GM21717 (cell line): Measurements from ENCODE around the gene C1orf21.

Source experiments
- ATAC-seq: cut with Tn5 transposase; IDR thresholded peaks from one replicate; pipeline ENCODE4 v1.9.1; 2021; ENCODE audit warnings: mild to moderate bottlenecking, moderate library complexity; ENCODE audit not compliant: unreplicated experiment

The C1orf21 gene

DNA sequence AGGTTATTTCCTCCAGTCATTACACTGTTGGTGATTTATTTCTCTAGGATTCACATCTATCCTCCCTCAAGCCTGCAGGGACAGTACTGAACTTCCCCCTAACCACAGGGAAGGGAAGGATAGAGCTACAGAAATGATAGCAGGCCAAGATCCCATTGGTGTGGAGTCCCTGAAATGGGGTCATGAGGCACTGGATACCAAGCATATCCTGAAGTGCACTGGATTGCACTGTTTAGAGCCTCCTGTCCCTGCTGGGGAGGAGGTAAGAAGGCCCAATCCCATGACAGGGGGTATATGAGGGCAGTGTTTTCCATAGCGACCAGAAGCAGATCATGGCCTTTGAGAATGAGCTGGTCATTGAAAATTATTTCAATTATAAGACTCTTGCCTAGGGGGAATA lies 56.8 kb downstream of the C1orf21 start:
- ATAC-seq: no peak

- no peak for ATAC-seq
Measured at GRCh38 chr1:184445997-184446396, 59.2 kb downstream of the C1orf21 start.

- no peak for ATAC-seq
Measured at GRCh38 chr1:184447651-184448185, 60.9 kb downstream of the C1orf21 start.

GRCh38 chr1:184449916-184450315 lies 63.1 kb downstream of the C1orf21 start:
- no peak for ATAC-seq

DNA sequence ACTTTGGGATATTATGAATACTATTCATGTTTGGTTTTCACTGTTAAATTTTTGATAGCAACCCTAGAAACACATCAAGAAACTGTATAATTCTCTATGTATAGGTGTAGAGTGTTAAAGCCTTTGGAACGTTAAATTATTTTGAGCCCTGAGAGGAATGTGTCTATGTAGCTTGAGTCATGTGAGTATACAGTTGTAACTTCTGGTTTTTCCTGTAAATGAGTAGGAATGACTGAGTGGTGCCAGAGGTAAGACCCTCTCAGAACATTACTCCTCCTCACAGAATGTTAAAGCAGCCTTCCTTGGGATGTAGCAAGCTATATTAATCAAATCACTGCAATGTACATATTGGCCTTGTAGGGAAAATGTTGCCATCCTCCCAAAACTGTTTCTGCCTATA lies 69.0 kb downstream of the C1orf21 start:
- ATAC-seq: no peak

DNA sequence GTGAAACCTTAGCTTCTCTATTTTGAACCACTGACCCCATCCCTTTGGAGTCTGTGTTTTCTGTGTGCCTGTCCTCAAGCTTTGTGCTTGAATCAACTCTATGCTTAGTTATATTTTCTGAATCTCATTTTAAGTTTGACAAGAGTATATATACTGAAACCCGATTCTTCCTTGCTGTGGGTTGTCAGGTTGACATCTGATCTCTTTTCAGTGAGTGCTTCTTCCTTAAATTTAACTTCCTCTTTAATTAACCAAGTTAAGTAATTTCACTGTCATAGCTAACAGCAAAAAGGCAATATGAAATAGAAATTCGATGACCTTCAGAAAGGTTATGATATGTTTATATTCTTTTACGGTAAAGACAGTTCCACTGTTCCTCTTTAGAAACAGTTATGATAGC lies 69.4 kb downstream of the C1orf21 start:
- no peak for ATAC-seq

DNA sequence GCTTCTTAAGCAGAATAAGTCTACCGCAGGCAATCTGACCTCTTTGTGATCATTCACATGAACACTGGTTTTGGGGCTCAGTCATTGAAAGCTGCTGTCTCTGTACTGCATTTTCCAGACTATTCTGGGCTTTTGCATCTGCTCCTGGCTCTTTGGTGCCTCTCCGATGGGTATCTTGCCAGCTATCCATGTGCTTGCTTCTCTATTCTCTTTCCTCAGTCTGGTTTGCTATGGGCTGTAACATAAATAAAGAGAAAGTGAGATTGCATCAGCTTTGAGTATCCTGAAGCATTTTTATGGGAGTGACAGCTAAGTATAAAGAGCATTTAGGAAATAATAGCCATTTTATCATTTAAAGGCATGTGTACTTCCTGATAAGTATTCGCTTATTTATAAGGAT lies 70.7 kb downstream of the C1orf21 start:
- no peak for ATAC-seq

DNA sequence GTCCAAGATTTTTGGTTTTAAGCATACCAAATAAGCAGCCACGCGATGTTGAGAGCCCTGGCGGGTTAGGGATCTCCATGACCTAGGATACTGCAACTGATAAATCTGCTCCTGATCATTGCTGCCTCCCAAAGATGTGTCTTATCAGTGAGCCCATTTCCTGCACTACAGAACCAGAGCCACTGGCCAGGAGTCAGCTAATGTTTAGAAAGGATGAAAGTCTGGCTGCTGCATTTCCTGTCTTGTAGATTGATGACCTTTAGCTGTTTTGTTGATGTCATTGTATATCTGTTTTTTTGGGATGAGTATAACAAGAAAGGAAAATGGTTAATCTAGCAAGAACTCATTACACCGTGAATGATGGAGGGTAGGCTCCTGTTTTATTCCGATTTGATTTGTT lies 74.5 kb downstream of the C1orf21 start:
- no peak for ATAC-seq

DNA sequence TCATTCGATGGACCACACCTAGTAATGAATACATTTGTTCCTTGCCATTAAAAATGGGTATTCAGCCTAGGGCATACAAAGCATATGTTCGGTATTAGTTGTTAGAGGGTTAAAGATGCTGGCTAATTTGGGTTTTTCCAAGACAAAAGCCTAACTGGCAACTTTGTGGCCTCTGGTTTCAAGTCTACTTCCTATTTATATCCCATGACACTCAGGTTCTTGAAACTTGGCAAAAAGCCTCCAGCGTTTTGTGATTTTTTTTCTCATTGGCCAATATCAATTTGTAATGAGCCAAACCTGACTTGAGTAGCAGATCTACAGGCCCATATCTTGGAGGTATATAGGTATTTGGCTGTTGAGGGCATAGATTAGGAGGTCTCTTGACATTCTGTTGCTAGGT lies 75.3 kb downstream of the C1orf21 start:
- ATAC-seq: no peak

- ATAC-seq: no peak
Measured at GRCh38 chr1:184462990-184463389, 76.2 kb downstream of the C1orf21 start.

GRCh38 chr1:184463680-184464079 lies 76.9 kb downstream of the C1orf21 start:
- no peak for ATAC-seq

- no peak for ATAC-seq
Measured at GRCh38 chr1:184464757-184465156, 77.9 kb downstream of the C1orf21 start.

GRCh38 chr1:184465489-184466146 lies 78.8 kb downstream of the C1orf21 start:
- no peak for ATAC-seq

DNA sequence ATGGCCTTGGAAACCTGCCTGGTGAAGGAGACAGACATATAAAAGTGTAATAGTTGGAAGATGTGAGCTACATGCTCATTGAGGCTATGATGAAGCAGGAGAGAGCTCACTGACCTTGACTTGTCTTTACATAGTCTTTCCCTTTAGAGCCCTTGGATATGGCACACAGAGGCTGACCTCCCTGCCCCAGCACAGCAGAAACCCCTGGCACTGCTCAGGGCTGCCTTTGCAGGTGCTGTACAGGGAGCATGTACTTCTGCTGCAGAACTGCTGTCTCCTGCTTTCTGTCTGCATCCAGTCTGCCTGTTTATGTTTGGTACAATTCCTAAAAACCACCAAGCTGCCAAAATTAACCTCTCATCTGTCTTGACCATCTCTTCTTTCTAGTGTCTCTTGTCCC lies 80.5 kb downstream of the C1orf21 start:
- no peak for ATAC-seq

- no peak for ATAC-seq
Measured at GRCh38 chr1:184469396-184469795, 82.6 kb downstream of the C1orf21 start.

DNA sequence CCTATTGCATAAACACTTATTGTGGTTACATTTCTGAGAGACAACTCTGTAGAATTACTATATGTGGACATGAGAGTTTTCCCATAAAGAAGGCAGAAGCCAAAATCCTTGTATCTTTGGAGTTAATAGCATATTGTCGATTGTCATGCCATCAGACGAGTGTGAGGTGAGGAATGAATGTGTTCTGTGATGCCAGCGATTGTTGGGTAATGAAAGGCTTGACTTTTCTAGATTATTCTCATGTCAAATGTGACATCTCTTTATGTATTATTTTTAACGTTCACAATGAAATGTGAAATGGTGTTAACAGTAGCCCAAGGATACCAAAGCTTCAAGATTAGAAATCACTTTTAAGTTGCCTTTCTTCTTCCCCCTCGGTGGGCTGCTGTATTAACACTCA lies 84.9 kb downstream of the C1orf21 start:
- no peak for ATAC-seq

DNA sequence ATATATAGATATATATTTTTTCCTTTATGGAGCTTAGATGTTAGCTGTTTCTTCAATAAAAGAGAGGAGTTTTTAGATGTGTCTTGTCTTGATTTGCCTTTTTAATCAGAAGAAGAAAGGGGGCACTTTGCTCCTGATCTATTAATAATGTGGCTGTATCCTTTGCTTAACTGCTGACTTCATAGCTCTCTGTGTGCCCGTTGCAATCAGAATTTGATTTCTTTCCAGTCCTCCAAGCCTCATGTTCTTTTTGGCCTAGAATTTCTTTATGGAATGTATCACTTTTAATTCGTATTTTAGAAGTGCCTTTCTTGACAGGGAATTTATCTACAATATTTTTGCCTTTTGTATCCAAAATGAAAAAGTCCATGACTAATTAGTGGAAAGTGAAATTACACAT lies 85.3 kb downstream of the C1orf21 start:
- ATAC-seq: no peak

- no peak for ATAC-seq
Measured at GRCh38 chr1:184473176-184473966, 86.5 kb downstream of the C1orf21 start.

DNA sequence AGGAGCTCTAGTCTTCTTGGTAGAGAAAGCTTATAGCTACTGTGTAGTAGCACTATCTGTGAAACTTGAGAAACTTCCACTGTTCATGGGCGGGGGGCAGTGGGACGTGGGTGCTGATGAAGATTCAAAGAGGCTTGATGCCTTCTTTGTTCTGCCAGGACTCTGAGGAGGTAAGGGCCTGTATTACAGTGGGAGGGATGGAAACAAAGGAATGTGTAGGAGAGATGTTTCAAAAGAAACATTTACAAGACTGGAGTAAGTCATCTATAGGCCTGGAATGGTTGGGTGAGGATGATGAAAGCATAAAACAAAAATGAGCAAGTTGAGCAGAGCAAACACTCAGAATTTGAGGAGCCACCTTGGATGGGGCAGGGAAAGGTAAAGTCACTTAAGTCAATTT lies 89.4 kb downstream of the C1orf21 start:
- no peak for ATAC-seq

DNA sequence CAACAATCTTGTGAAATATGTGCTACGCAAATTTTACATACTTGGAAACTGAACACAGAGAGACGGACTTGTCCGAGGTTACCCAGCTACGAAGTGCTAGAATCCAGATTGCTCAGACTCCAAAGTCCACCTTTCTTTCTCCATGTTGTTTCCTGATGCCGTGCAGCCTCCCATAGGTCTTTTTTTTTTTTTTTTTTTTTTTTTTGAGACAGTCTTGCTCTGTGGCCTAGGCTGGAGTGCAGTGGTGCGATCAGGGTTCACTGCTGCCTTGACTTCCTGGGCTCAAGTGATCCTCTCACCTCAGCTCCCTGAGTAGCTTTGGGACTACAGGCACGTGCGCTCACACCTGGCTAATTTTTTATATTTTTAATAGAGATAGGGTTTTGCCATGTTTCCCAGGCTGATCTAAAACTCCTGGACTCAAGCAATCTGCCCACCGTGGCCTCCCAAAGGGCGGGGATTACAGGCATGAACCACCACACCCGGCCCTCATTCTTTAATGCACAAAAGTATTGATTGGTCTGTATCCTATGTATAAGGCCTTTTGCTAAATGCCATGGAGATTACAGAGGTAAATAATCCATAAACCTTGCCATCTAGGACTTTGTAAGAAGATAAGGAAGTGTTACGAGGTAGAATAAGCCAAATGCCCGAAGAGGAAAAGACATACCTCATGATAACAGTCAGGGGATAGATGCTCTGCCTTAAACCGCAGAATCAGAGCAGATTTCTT lies 92.8 kb downstream of the C1orf21 start:
- ATAC-seq: no peak

GRCh38 chr1:184480736-184481135 lies 93.9 kb downstream of the C1orf21 start:
- no peak for ATAC-seq

DNA sequence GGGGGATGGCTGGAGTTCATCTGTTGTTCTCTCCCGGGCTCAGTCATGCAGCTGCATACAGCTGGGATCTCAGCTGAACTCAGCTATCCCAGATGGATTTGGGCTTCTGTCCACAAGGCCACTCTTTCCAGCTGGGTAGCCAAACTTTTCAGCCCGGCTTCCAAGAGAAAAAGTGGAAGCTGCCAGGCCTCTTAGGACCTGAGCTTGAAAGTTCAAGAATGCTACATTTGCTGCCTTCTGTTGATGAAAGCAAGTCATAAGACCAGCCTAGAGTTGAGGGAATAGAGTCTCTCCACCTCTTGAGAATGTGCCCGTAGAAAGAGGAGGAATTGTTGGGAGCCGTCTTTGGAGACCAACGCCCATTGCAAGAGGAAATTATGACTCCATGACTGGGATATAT lies 95.3 kb downstream of the C1orf21 start:
- no peak for ATAC-seq
